HCT116 (cell line): ENCODE measurements around the gene FAM98A. TPM values are rescaled to one million over a fixed set of nuclear protein-coding genes. Genes with fewer than 3 reads are reported as not detected.

Experiments used
- ATAC-seq: fragments of 200-7000 bp; cut with Tn5 transposase; 2 replicates; pipeline ENCODE4 v1.9.1; 2020; ENCODE audit warnings: mild to moderate bottlenecking, moderate library complexity
- BruUV-seq: library from RNA; stranded (reverse); fragments of 400-500 nt; replicated peaks from 2 replicates; lab custom pipeline; 2021; lab: Mats Ljungman, UMichigan
- CTCF ChIA-PET: fragments of 300-600 bp; sonication (Branson Sonifier 250); formaldehyde crosslinking; loops from one replicate; lab custom pipeline; 2021; ENCODE audit warnings: antibody characterized with exemption; lab: Charles Lee
- POLR2A ChIA-PET: fragments of 300-600, 350-600 bp; sonication (Branson Sonifier 250); formaldehyde crosslinking; loops from one replicate; lab custom pipeline; 2021; ENCODE audit warnings: antibody characterized with exemption; lab: Charles Lee
- RAD21 ChIA-PET, 2 experiments: fragments of 300-600 bp; sonication (Branson Sonifier 250); formaldehyde crosslinking; loops; one replicate each; lab custom pipeline; 2023; ENCODE audit warnings: low total read pairs in 2 of 2; ENCODE audit not compliant: uncharacterized antibody in 2 of 2, unreplicated experiment in 2 of 2, low non-redundant PET in 1 of 2; lab: Charles Lee
- DNase-seq: peaks from one replicate; pipeline ENCODE4 v3.0.0-alpha.2; 2010; ENCODE audit warnings: low read depth, low spot score
- H2AFZ ChIP-seq: fragments of 200-600 bp; shearing (Covaris generic), sonication (generic); 2 replicates; pipeline ENCODE4 v1.6.1; 2017; ENCODE audit warnings: low read depth, mixed run types, mixed read lengths, antibody characterized with exemption, low read length; ENCODE audit not compliant: poor library complexity, severe bottlenecking
- H3K27ac ChIP-seq: 2 replicates; pipeline ENCODE4 v1.5.1; 2012; ENCODE audit warnings: low read depth, low read length
- H3K27me3 ChIP-seq: fragments of 200-600 bp; sonication (generic); 2 replicates; pipeline ENCODE4 v1.6.1; 2016; ENCODE audit warnings: mixed run types, low read length, mixed read lengths; ENCODE audit not compliant: insufficient read depth
- H3K36me3 ChIP-seq, 2 experiments: fragments of 200-500 bp in 1 of 2; fragments of 200-600 bp in 1 of 2; sonication (Bioruptor generic) in 1 of 2; sonication (generic) in 1 of 2; 2 replicates each; pipeline versions ENCODE4 v1.5.1 to v1.6.1; 2014 to 2016; ENCODE audit warnings: low read length in 2 of 2, inconsistent platforms in 1 of 2, mixed read lengths in 1 of 2, mixed run types in 1 of 2; ENCODE audit not compliant: insufficient read depth in 2 of 2, control insufficient read depth in 1 of 2
- H3K4me1 ChIP-seq, 2 experiments: fragments of 200-600 bp in 1 of 2; sonication (generic) in 1 of 2; 2 replicates each; pipeline versions ENCODE4 v1.5.1 to v1.6.1; 2012 to 2017; ENCODE audit warnings: low read length in 2 of 2, inconsistent platforms in 1 of 2, mild to moderate bottlenecking in 1 of 2, mixed read lengths in 1 of 2, mixed run types in 1 of 2, moderate library complexity in 1 of 2; ENCODE audit not compliant: insufficient read depth in 2 of 2, control insufficient read depth in 1 of 2
- H3K4me2 ChIP-seq: fragments of 200-600 bp; sonication (generic); 2 replicates; pipeline ENCODE4 v1.6.1; 2017; ENCODE audit warnings: mixed run types, low read length, mixed read lengths
- H3K4me3 ChIP-seq, 2 experiments: fragments of 200-600 bp in 1 of 2; sonication (generic) in 1 of 2; replicated peaks in 1 of 2; 2 replicates each; pipeline ENCODE4 v1.5.1; 2011 to 2016; ENCODE audit warnings: low read length in 2 of 2, control low read depth in 1 of 2, low read depth in 1 of 2, mild to moderate bottlenecking in 1 of 2, mixed read lengths in 1 of 2, mixed run types in 1 of 2
- H3K79me2 ChIP-seq: fragments of 200-600 bp; sonication (generic); 2 replicates; pipeline ENCODE4 v1.6.1; 2017; ENCODE audit warnings: mild to moderate bottlenecking, mixed run types, low read length, moderate library complexity, mixed read lengths; ENCODE audit not compliant: insufficient read depth
- H3K9ac ChIP-seq: fragments of 200-600 bp; sonication (generic); 2 replicates; pipeline ENCODE4 v1.6.1; 2016; ENCODE audit warnings: low read length, mixed read lengths
- H3K9me2 ChIP-seq: fragments of 200-600 bp; sonication (generic), shearing (Covaris generic); 2 replicates; pipeline ENCODE4 v1.6.1; 2017; ENCODE audit warnings: mixed run types, mild to moderate bottlenecking, moderate library complexity; ENCODE audit not compliant: insufficient read depth
- H3K9me3 ChIP-seq, 2 experiments: fragments of 200-500 bp in 1 of 2; fragments of 200-600 bp in 1 of 2; sonication (Bioruptor generic) in 1 of 2; sonication (generic) in 1 of 2; 2 replicates each; pipeline ENCODE4 v1.6.1; 2014 to 2017; ENCODE audit warnings: low read length in 2 of 2, mixed read lengths in 2 of 2, inconsistent platforms in 1 of 2, low read depth in 1 of 2, mild to moderate bottlenecking in 1 of 2, mixed run types in 1 of 2, moderate library complexity in 1 of 2; ENCODE audit not compliant: control insufficient read depth in 1 of 2, insufficient read depth in 1 of 2
- H4K20me1 ChIP-seq: fragments of 200-600 bp; sonication (generic), shearing (Covaris generic); 2 replicates; pipeline ENCODE4 v1.6.1; 2017; ENCODE audit warnings: mixed run types, mild to moderate bottlenecking, moderate library complexity; ENCODE audit not compliant: insufficient read depth
- ATF3 ChIP-seq: IDR thresholded peaks from 2 replicates; pipeline ENCODE4 v1.6.1; 2012
- CTCF ChIP-seq, 3 experiments: fragments of 200-600 bp in 1 of 3; sonication (generic) in 1 of 3; IDR thresholded peaks in 2 of 3; conservative IDR thresholded peaks in 1 of 3; 2 replicates each; pipeline ENCODE4 v1.5.1; 2012 to 2017; ENCODE audit warnings: low read depth in 2 of 3, low read length in 2 of 3, antibody characterized with exemption in 1 of 3, borderline replicate concordance in 1 of 3, control low read depth in 1 of 3, mild to moderate bottlenecking in 1 of 3, mixed read lengths in 1 of 3, mixed run types in 1 of 3, moderate library complexity in 1 of 3; ENCODE audit not compliant: insufficient read depth in 1 of 3
- ELF1 ChIP-seq: IDR thresholded peaks from 2 replicates; pipeline ENCODE4 v1.6.1; 2012; ENCODE audit warnings: low read depth, borderline replicate concordance
- EZH2 ChIP-seq: fragments of 200-600 bp; sonication (generic); IDR thresholded peaks from 2 replicates; pipeline ENCODE4 v1.6.1; 2017; ENCODE audit warnings: antibody characterized with exemption, mixed run types
- EZH2phosphoT487 ChIP-seq: fragments of 200-600 bp; IDR thresholded peaks from 2 replicates; pipeline ENCODE4 v1.6.1; 2018; ENCODE audit warnings: antibody characterized with exemption, borderline replicate concordance
- MAX ChIP-seq: IDR thresholded peaks from 2 replicates; pipeline ENCODE4 v1.6.1; 2012
- POLR2A ChIP-seq: IDR thresholded peaks from 2 replicates; pipeline ENCODE4 v1.7.0; 2011; ENCODE audit warnings: borderline replicate concordance; ENCODE audit not compliant: insufficient read depth, insufficient read length; ENCODE audit errors: extremely low read depth
- SIN3A ChIP-seq: IDR thresholded peaks from 2 replicates; pipeline ENCODE4 v1.6.1; 2012; ENCODE audit warnings: low read depth
- YY1 ChIP-seq: IDR thresholded peaks from 2 replicates; pipeline ENCODE4 v1.6.1; 2011; ENCODE audit warnings: low read length, low read depth, moderate library complexity, mild to moderate bottlenecking; ENCODE audit not compliant: insufficient replicate concordance; ENCODE audit errors: extremely low read depth
- ZBTB33 ChIP-seq: IDR thresholded peaks from 2 replicates; pipeline ENCODE4 v1.6.1; 2011; ENCODE audit warnings: mild to moderate bottlenecking, low read length, moderate library complexity; ENCODE audit not compliant: insufficient replicate concordance; ENCODE audit errors: extremely low read depth
- intact Hi-C: fragments of 100-400 bp; cut with micrococcal nuclease; formaldehyde crosslinking; loops from 2 replicates; pipeline ENCODE4 v1.10.0; 2022
- total RNA-seq: library from RNA; stranded (reverse); gene quantifications from one replicate; pipeline ENCODE4 v1.2.1, GENCODE V29; 2021; ENCODE audit not compliant: unreplicated experiment
- TF ChIP-seq, protein P1 (sequence below): IDR thresholded peaks from 2 replicates; pipeline ENCODE4 v1.6.1; 2012; ENCODE audit warnings: low read depth

FAM98A gene
- total RNA-seq, 1 experiment from 2014 or later: 42.9 TPM

DNA sequence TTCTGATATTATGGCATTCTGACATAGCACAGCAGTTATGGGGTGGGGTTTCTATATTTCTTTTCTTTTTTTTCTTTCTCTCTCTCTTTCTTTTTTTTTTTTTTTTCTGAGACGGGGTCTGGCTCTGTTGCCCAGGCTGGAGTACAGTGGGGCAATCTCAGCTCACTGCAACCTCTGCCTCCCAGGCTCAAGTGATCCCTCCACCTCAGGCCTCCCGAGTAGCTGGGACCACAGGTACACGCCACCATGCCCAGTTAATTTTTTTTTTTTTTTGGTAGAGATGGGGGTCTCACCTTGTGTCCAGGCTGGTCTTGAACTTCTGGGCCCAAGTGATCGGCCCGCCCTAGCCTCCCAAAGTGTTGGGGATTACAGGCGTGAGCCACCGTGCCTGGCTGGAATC is 7.5 kb upstream of the FAM98A start (continued):
- TF ChIP-seq MAX (no peak), CTCF (IDR thresholded peaks at IDR 0.05 in 2 of 3, conservative IDR thresholded peaks at IDR 0.05 in 1 of 3; ENCODE audit: borderline replicate concordance in 1 of 3, insufficient read depth in 1 of 3, low read depth in 2 of 3, low read length in 2 of 3) (no peak)

DNA sequence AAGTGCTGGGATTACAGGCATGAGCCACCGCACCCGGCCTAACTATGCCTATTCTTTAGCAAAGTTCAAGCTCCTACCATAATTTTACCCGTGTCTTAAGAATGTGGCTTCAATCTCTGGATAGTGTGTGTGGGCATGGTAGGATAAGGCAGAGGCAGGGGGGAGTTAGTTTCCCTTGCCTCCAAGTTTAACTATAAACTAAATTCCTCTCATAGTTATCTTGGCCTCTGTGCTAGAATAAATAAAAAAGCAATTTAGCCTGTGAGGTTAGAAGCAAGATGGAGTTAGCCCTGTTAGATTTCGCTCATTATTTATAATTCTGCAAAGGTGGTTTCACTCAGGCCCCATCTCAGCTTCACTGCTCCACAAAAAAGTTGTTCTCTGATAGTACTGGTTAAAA is 7.0 kb upstream of the FAM98A start:
- no peaks in the 10 kb centered on the region for H3K9me2 ChIP-seq
- H4K20me1 ChIP-seq: no peaks in the 10 kb centered on the region
- no peak overlapping the region for H2AFZ ChIP-seq
- RAD21 ChIA-PET: no interaction called here
- no peaks in the 10 kb centered on the region for H3K9me3 ChIP-seq
- H3K36me3 ChIP-seq: no peaks in the 10 kb centered on the region
- no peak for TF ChIP-seq YY1
- no peak for TF ChIP-seq SIN3A
- TF ChIP-seq CTCF (IDR thresholded peaks at IDR 0.05 in 2 of 3, conservative IDR thresholded peaks at IDR 0.05 in 1 of 3; ENCODE audit: borderline replicate concordance in 1 of 3, insufficient read depth in 1 of 3, low read depth in 2 of 3, low read length in 2 of 3): no peak
- no peak for TF ChIP-seq EZH2phosphoT487
- TF ChIP-seq EZH2: no peak
- no peak for TF ChIP-seq ZBTB33
- TF ChIP-seq ELF1: no peak
- TF ChIP-seq, protein P1, sequence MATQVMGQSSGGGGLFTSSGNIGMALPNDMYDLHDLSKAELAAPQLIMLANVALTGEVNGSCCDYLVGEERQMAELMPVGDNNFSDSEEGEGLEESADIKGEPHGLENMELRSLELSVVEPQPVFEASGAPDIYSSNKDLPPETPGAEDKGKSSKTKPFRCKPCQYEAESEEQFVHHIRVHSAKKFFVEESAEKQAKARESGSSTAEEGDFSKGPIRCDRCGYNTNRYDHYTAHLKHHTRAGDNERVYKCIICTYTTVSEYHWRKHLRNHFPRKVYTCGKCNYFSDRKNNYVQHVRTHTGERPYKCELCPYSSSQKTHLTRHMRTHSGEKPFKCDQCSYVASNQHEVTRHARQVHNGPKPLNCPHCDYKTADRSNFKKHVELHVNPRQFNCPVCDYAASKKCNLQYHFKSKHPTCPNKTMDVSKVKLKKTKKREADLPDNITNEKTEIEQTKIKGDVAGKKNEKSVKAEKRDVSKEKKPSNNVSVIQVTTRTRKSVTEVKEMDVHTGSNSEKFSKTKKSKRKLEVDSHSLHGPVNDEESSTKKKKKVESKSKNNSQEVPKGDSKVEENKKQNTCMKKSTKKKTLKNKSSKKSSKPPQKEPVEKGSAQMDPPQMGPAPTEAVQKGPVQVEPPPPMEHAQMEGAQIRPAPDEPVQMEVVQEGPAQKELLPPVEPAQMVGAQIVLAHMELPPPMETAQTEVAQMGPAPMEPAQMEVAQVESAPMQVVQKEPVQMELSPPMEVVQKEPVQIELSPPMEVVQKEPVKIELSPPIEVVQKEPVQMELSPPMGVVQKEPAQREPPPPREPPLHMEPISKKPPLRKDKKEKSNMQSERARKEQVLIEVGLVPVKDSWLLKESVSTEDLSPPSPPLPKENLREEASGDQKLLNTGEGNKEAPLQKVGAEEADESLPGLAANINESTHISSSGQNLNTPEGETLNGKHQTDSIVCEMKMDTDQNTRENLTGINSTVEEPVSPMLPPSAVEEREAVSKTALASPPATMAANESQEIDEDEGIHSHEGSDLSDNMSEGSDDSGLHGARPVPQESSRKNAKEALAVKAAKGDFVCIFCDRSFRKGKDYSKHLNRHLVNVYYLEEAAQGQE: no peak
- TF ChIP-seq ATF3: no peak
- TF ChIP-seq POLR2A: no peak
- CTCF ChIA-PET: no interaction called here
- POLR2A ChIA-PET: no interaction called here
- H3K4me2 ChIP-seq: no peak overlapping the region
- DNase-seq (no peak), ATAC-seq (no peak)
- no peaks in the 10 kb centered on the region for H3K79me2 ChIP-seq
- intact Hi-C loops: no loop called here
- no TSS peak for BruUV-seq
- H3K4me3 ChIP-seq: no peak overlapping the region
- H3K27ac ChIP-seq: no peak overlapping the region
- H3K27me3 ChIP-seq: no peaks in the 10 kb centered on the region
- H3K4me1 ChIP-seq: no peaks in the 10 kb centered on the region
- no peak overlapping the region for H3K9ac ChIP-seq
